Testis (tissue), 3 donors: ENCODE results near the gene MYO1D. TPM values are rescaled to one million over a fixed set of nuclear protein-coding genes. Genes with fewer than 3 reads are reported as not detected.

Source experiments
- DNase-seq: peaks from one replicate; pipeline ENCODE4 v3.0.0-alpha.2; 2019
- H3K27ac ChIP-seq, 2 donors: fragments of 200-600 bp; sonication (generic); one replicate each; pipeline ENCODE4 v1.5.1; 2019
- H3K27me3 ChIP-seq: fragments of 200-600 bp; sonication (generic); one replicate; pipeline ENCODE4 v1.5.1; 2019
- H3K36me3 ChIP-seq: fragments of 200-600 bp; sonication (generic); one replicate; pipeline ENCODE4 v1.5.1; 2017; ENCODE audit warnings: low read depth; ENCODE audit errors: missing control alignments
- H3K4me1 ChIP-seq: fragments of 200-600 bp; sonication (generic); one replicate; pipeline ENCODE4 v1.5.1; 2019
- H3K4me3 ChIP-seq, 2 donors: fragments of 200-600 bp; sonication (generic); one replicate each; pipeline ENCODE4 v1.5.1; 2017 to 2019
- H3K9me3 ChIP-seq: fragments of 200-600 bp; sonication (generic); one replicate; pipeline ENCODE4 v1.5.1; 2017
- POLR2A ChIP-seq: fragments of 450-650 bp; IDR thresholded peaks from one replicate; pipeline ENCODE4 v1.6.1; 2017; ENCODE audit warnings: antibody characterized with exemption, mild to moderate bottlenecking, moderate library complexity
- WGBS, 2 donors: methylation state at CpG; one replicate each; pipeline ENCODE4 v1.1.5; 2018; 5-methylcytosine and 5-hydroxymethylcytosine counted together
- intact Hi-C: fragments of 100-400 bp; cut with DNase I; formaldehyde crosslinking; loops from one replicate; pipeline ENCODE4 v1.15.1; 2023; ENCODE audit warnings: low total_unique reads
- polyA plus RNA-seq: library from polyadenylated mRNA; stranded (reverse); fragments of 350-450 nt; fragmentation: Illumina TruSeq; extraction: RNeasy Lipid Tissue Mini Kit (QIAGEN cat#74804); gene quantifications from one replicate; pipeline ENCODE4 v1.2.3, GENCODE V29; 2014; ENCODE audit warnings: low read depth, low replicate concordance; ENCODE audit not compliant: insufficient read depth
- total RNA-seq, 2 donors: library from RNA; depleted of rRNA; stranded (reverse); fragments of >200 nt; gene quantifications; one replicate each; pipeline ENCODE4 v1.2.3, GENCODE V29; 2016
- TF ChIP-seq, protein P1 (sequence below), 3 experiments: fragments of 450-650 bp in 2 of 3; fragments of 200-600 bp in 1 of 3; sonication (generic) in 1 of 3; IDR thresholded peaks; one replicate each; pipeline ENCODE4 v1.5.1; 2016 to 2019; ENCODE audit warnings: antibody characterized with exemption in 3 of 3, mild to moderate bottlenecking in 2 of 3, moderate library complexity in 1 of 3

The MYO1D gene
- total and polyA plus RNA-seq, 3 donors from 2014 or later, result 29.5 to 34.1 (median 33.6) TPM

- Histone ChIP-seq H3K27ac (no peak overlapping the region), H3K9me3 (no peaks in the 10 kb centered on the region), H3K4me1 (no peaks in the 10 kb centered on the region), H3K36me3 (no peaks in the 10 kb centered on the region), H3K4me3 (no peak overlapping the region), H3K27me3 (no peaks in the 10 kb centered on the region)
- TF ChIP-seq, protein P1, sequence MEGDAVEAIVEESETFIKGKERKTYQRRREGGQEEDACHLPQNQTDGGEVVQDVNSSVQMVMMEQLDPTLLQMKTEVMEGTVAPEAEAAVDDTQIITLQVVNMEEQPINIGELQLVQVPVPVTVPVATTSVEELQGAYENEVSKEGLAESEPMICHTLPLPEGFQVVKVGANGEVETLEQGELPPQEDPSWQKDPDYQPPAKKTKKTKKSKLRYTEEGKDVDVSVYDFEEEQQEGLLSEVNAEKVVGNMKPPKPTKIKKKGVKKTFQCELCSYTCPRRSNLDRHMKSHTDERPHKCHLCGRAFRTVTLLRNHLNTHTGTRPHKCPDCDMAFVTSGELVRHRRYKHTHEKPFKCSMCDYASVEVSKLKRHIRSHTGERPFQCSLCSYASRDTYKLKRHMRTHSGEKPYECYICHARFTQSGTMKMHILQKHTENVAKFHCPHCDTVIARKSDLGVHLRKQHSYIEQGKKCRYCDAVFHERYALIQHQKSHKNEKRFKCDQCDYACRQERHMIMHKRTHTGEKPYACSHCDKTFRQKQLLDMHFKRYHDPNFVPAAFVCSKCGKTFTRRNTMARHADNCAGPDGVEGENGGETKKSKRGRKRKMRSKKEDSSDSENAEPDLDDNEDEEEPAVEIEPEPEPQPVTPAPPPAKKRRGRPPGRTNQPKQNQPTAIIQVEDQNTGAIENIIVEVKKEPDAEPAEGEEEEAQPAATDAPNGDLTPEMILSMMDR (IDR thresholded peaks at IDR 0.05), result no peak
- TF ChIP-seq POLR2A, result no peak
- DNase-seq, result no peak
- intact Hi-C loops, result no loop called here
Measured at GRCh38 chr17:32802306-32802705, 74.6 kb downstream of the MYO1D start.

- Histone ChIP-seq H3K27ac (no peak overlapping the region), H3K9me3 (no peaks in the 10 kb centered on the region), H3K4me3 (no peak overlapping the region), H3K4me1 (no peaks in the 10 kb centered on the region), H3K36me3 (no peaks in the 10 kb centered on the region), H3K27me3 (no peaks in the 10 kb centered on the region)
- intact Hi-C loops, result no loop called here
- 72 to 84% methylated on average over 2 of the region's 2 CpGs for WGBS, 2 donors
- no peak for DNase-seq
- TF ChIP-seq POLR2A, result no peak
- TF ChIP-seq, protein P1 (IDR thresholded peaks at IDR 0.05), result no peak
Measured at GRCh38 chr17:32801641-32802040, 75.3 kb downstream of the MYO1D start.

DNA sequence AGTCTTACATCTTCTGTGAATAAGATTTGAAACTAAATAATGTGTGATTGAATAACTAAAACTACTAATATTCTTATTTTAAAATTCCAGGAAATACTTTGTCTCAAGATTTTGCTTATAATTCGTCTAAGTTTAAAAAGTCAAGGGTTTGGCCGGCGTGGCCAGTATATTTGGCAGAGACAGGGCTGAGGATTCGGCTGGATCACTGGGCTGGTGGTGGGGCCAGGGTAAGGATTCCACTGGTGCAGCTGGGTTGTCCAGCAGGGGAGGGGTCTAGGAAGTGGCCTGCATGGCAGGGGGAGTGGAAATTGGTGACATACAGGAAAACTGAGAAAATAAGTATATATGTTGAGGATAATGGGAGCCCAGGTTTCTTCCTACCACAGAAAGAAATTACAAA is 75.7 kb downstream of the MYO1D start:
- Histone ChIP-seq H3K27ac (no peak overlapping the region), H3K27me3 (no peaks in the 10 kb centered on the region), H3K36me3 (no peaks in the 10 kb centered on the region), H3K4me1 (no peaks in the 10 kb centered on the region), H3K9me3 (no peaks in the 10 kb centered on the region), H3K4me3 (no peak overlapping the region)
- TF ChIP-seq POLR2A, result no peak
- TF ChIP-seq, protein P1 (IDR thresholded peaks at IDR 0.05), result no peak
- WGBS, 2 donors, result 39 to 72% methylated on average over 4 of the region's 4 CpGs
- no peak for DNase-seq
- intact Hi-C loops, result no loop called here

- no peak overlapping the region for H3K27ac ChIP-seq
- TF ChIP-seq, protein P1 (IDR thresholded peaks at IDR 0.05), result no peak
- TF ChIP-seq POLR2A, result no peak
- 64 to 91% methylated on average over 1 of the region's 1 CpG for WGBS, 2 donors
Measured at GRCh38 chr17:32798938-32799337, 78.0 kb downstream of the MYO1D start.

DNA sequence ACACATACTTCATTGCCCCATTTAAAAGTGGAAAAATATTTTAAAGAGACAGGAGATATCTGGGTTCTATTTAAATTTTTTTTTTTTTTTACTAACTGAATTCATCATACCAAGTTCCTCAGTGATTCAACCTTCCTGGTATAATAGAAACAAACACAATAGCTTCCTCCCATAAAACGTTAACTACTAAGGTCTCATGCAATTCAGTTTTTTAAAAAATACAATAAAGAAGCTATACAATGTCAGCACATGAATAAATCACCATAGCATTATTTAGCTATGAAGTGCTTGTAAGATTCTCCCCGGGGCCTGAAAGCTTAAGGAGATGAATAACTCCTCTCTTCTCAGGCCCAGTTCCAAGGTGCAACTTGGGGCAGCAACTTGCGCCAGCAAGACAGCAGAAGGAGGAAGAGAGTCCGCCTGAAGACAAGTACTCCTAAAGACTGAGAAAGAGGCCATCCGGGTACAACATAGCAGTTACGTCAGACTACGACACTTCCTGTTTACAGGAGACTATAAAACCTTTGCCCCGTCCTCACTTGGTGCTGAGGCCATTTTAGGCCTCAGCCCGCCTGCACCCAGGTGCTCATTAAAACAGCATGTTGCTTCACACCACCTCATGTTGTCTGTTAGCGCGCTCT is 81.5 kb downstream of the MYO1D start:
- no peak overlapping the region for H3K4me3 ChIP-seq
- H3K27me3 ChIP-seq, result no peaks in the 10 kb centered on the region
- H3K27ac ChIP-seq, result no peak overlapping the region
- TF ChIP-seq, protein P1 (IDR thresholded peaks at IDR 0.05), result no peak
- TF ChIP-seq POLR2A, result no peak
- H3K4me1 ChIP-seq, result no peaks in the 10 kb centered on the region
- no peak for DNase-seq
- H3K36me3 ChIP-seq, result no peaks in the 10 kb centered on the region
- intact Hi-C loops, result no loop called here
- H3K9me3 ChIP-seq, result no peaks in the 10 kb centered on the region
- WGBS, 2 donors, result 93 to 94% methylated on average over 11 of the region's 11 CpGs

More at GRCh38 chr17:32798938-32799337, 78.0 kb downstream of the MYO1D start:
- H3K27me3 ChIP-seq, result no peaks in the 10 kb centered on the region
- no peak for DNase-seq
- H3K4me3 ChIP-seq, result no peak overlapping the region
- no peaks in the 10 kb centered on the region for H3K9me3 ChIP-seq
- H3K4me1 ChIP-seq, result no peaks in the 10 kb centered on the region
- no peaks in the 10 kb centered on the region for H3K36me3 ChIP-seq
- intact Hi-C loops, result no loop called here
